MM.1S (cell line): ENCODE measurements around the gene OR7G1.

Experiments used
- DNase-seq: peaks from one replicate; pipeline ENCODE4 v3.0.0-alpha.2; 2015
- H2AFZ ChIP-seq: fragments of 300-600 bp; sonication (generic); 2 replicates; pipeline ENCODE4 v1.6.0; 2016; ENCODE audit warnings: antibody characterized with exemption, low read length
- H3F3A ChIP-seq: fragments of 300-600 bp; sonication (generic); 2 replicates; pipeline ENCODE4 v1.6.1; 2016; ENCODE audit warnings: mild to moderate bottlenecking, antibody characterized with exemption, low read length, moderate library complexity, mixed read lengths; ENCODE audit not compliant: insufficient read depth
- H3K27ac ChIP-seq: fragments of 300-600 bp; sonication (generic); 2 replicates; pipeline ENCODE4 v1.5.1; 2016; ENCODE audit warnings: mild to moderate bottlenecking, low read length
- H3K27me3 ChIP-seq: fragments of 300-600 bp; sonication (generic); replicated peaks from 2 replicates; pipeline ENCODE4 v1.6.0; 2016; ENCODE audit warnings: low read length; ENCODE audit not compliant: insufficient read depth
- H3K36me3 ChIP-seq: fragments of 300-600 bp; sonication (generic); replicated peaks from 2 replicates; pipeline ENCODE4 v1.6.1; 2016; ENCODE audit warnings: mild to moderate bottlenecking, low read length, mixed read lengths; ENCODE audit not compliant: insufficient read depth
- H3K4me1 ChIP-seq: fragments of 300-600 bp; sonication (generic); 2 replicates; pipeline ENCODE4 v1.6.1; 2016; ENCODE audit warnings: low read length, mixed read lengths
- H3K4me2 ChIP-seq: fragments of 300-600 bp; sonication (generic); 2 replicates; pipeline ENCODE4 v1.6.0; 2016; ENCODE audit warnings: low read depth, low read length
- H3K4me3 ChIP-seq: fragments of 300-600 bp; sonication (generic); 2 replicates; pipeline ENCODE4 v1.5.1; 2016; ENCODE audit warnings: low read length, mixed read lengths
- H3K79me2 ChIP-seq: fragments of 300-600 bp; sonication (generic); 2 replicates; pipeline ENCODE4 v1.6.1; 2016; ENCODE audit warnings: mixed run types, low read length, mixed read lengths
- H3K9ac ChIP-seq: fragments of 300-600 bp; sonication (generic); 2 replicates; pipeline ENCODE4 v1.6.1; 2016; ENCODE audit warnings: low read length, mixed read lengths
- H3K9me2 ChIP-seq: fragments of 300-600 bp; sonication (generic); replicated peaks from 2 replicates; pipeline ENCODE4 v1.6.1; 2016; ENCODE audit warnings: mild to moderate bottlenecking, low read length, mixed read lengths; ENCODE audit not compliant: insufficient read depth
- H3K9me3 ChIP-seq: fragments of 300-600 bp; sonication (generic); replicated peaks from 2 replicates; pipeline ENCODE4 v1.6.1; 2016; ENCODE audit warnings: mild to moderate bottlenecking, low read length, mixed read lengths; ENCODE audit not compliant: insufficient read depth
- H4K20me1 ChIP-seq: fragments of 300-600 bp; sonication (generic); 2 replicates; pipeline ENCODE4 v1.6.1; 2016; ENCODE audit warnings: mild to moderate bottlenecking, low read length, moderate library complexity, mixed read lengths; ENCODE audit not compliant: insufficient read depth
- CTCF ChIP-seq: fragments of 300-600 bp; sonication (generic); IDR thresholded peaks from 2 replicates; pipeline ENCODE4 v1.5.1; 2016; ENCODE audit warnings: antibody characterized with exemption, low read length, mixed read lengths
- EZH2 ChIP-seq: fragments of 300-600 bp; sonication (generic); optimal IDR thresholded peaks from 2 replicates; pipeline ENCODE3; 2017; ENCODE audit warnings: low read depth, mild to moderate bottlenecking, antibody characterized with exemption, low read length, mixed read lengths
- EZH2phosphoT487 ChIP-seq: fragments of 300-600 bp; sonication (generic); IDR thresholded peaks from 2 replicates; pipeline ENCODE4 v1.6.1; 2018; ENCODE audit warnings: antibody characterized with exemption, low read length

The OR7G1 gene

GRCh38 chr19:9139609-9140158 is 24.1 kb upstream of the OR7G1 start:
- H3K4me3 ChIP-seq: peak overlapping the region; percentile 96
- TF ChIP-seq CTCF: no peak
- TF ChIP-seq EZH2: no peak
- no peak for TF ChIP-seq EZH2phosphoT487
- H3K27me3 ChIP-seq: no peaks in the 10 kb centered on the region

GRCh38 chr19:9132422-9132821 is 16.9 kb upstream of the OR7G1 start:
- TF ChIP-seq EZH2phosphoT487 (no peak), EZH2 (no peak), CTCF (no peak)
- Histone ChIP-seq H3K4me1 (no peaks in the 10 kb centered on the region), H3K4me2 (no peak overlapping the region), H3K36me3 (no peaks in the 10 kb centered on the region), H3K27me3 (peaks cover 14% of the 10 kb centered on the region), H4K20me1 (no peaks in the 10 kb centered on the region), H3K9me2 (no peaks in the 10 kb centered on the region), H3K4me3 (no peak overlapping the region), H3F3A (no peaks in the 10 kb centered on the region), H3K9me3 (no peaks in the 10 kb centered on the region), H2AFZ (no peak overlapping the region), H3K9ac (no peak overlapping the region), H3K79me2 (no peaks in the 10 kb centered on the region), H3K27ac (no peak overlapping the region)
- no peak for DNase-seq

More at GRCh38 chr19:9139609-9140158, 24.1 kb upstream of the OR7G1 start:
- H3K27ac ChIP-seq: no peak overlapping the region
- 0 out of 2 replicates have a peak, but pooled peaks cover 9% of the 10 kb centered on the region for H3K4me1 ChIP-seq
- H3K4me2 ChIP-seq: peak overlapping the region; percentile 78
- peak overlapping the region; percentile 94; the same call in 1 of the 2 replicates for H3K9ac ChIP-seq
- no peaks in the 10 kb centered on the region for H3K9me2 ChIP-seq
- H2AFZ ChIP-seq: peak overlapping the region; percentile 98
- no peaks in the 10 kb centered on the region for H3K9me3 ChIP-seq
- DNase-seq: no peak
- peaks cover 45% of the 10 kb centered on the region for H3K79me2 ChIP-seq
- peaks cover 6% of the 10 kb centered on the region; the same call in 1 of the 2 replicates for H3K36me3 ChIP-seq
- no peaks in the 10 kb centered on the region for H3F3A ChIP-seq
- H4K20me1 ChIP-seq: no peaks in the 10 kb centered on the region

- H3K9ac ChIP-seq: no peak overlapping the region
- no peaks in the 10 kb centered on the region for H3K9me3 ChIP-seq
- H3K27me3 ChIP-seq: peaks cover 14% of the 10 kb centered on the region
- no peak overlapping the region for H3K4me3 ChIP-seq
- no peak for TF ChIP-seq CTCF
- TF ChIP-seq EZH2phosphoT487: no peak
- no peak overlapping the region for H3K4me2 ChIP-seq
- H3F3A ChIP-seq: no peaks in the 10 kb centered on the region
- no peaks in the 10 kb centered on the region for H4K20me1 ChIP-seq
- no peak overlapping the region for H2AFZ ChIP-seq
- H3K36me3 ChIP-seq: no peaks in the 10 kb centered on the region
- no peak for DNase-seq
- H3K4me1 ChIP-seq: no peaks in the 10 kb centered on the region
- H3K27ac ChIP-seq: no peak overlapping the region
- no peaks in the 10 kb centered on the region for H3K9me2 ChIP-seq
- H3K79me2 ChIP-seq: no peaks in the 10 kb centered on the region
Measured at GRCh38 chr19:9130965-9131364, 15.4 kb upstream of the OR7G1 start.
